DND-41 (cell line): ENCODE results near the gene HOXD8.

ENCODE experiments used
- ATAC-seq: fragments of 200-7000 bp; cut with Tn5 transposase; 3 replicates; pipeline ENCODE4 v1.9.1; 2021; ENCODE audit warnings: low read depth; ENCODE audit not compliant: insufficient read depth
- DNase-seq: peaks from one replicate; pipeline ENCODE4 v3.0.0-alpha.2; 2020
- H2AFZ ChIP-seq: 2 replicates; pipeline ENCODE4 v1.6.0; 2012; ENCODE audit warnings: low read depth, low read length
- H3K27ac ChIP-seq: 2 replicates; pipeline ENCODE4 v1.5.1; 2012; ENCODE audit warnings: low read length, inconsistent platforms
- H3K27me3 ChIP-seq: fragments of 200-600 bp; sonication (generic); 2 replicates; pipeline ENCODE4 v1.6.0; 2012; ENCODE audit warnings: low read length, mild to moderate bottlenecking, inconsistent platforms; ENCODE audit not compliant: insufficient read depth, poor library complexity
- H3K36me3 ChIP-seq: 2 replicates; pipeline ENCODE4 v1.5.1; 2012; ENCODE audit warnings: low read length, inconsistent platforms; ENCODE audit not compliant: insufficient read depth
- H3K4me1 ChIP-seq: 2 replicates; pipeline ENCODE4 v1.5.1; 2012; ENCODE audit warnings: mild to moderate bottlenecking, low read length; ENCODE audit not compliant: insufficient read depth
- H3K4me2 ChIP-seq: 2 replicates; pipeline ENCODE4 v1.6.0; 2012; ENCODE audit warnings: mild to moderate bottlenecking, moderate library complexity, low read length, inconsistent platforms; ENCODE audit not compliant: insufficient read depth
- H3K4me3 ChIP-seq, 2 experiments: fragments of 200-600 bp in 1 of 2; shearing (Covaris generic) in 1 of 2; 2 replicates each; pipeline ENCODE4 v1.5.1; 2012 to 2016; ENCODE audit warnings: inconsistent platforms in 2 of 2, low read length in 2 of 2, mild to moderate bottlenecking in 2 of 2, low read depth in 1 of 2, moderate library complexity in 1 of 2
- H3K79me2 ChIP-seq: 2 replicates; pipeline ENCODE4 v1.6.0; 2012; ENCODE audit warnings: low read length, inconsistent platforms; ENCODE audit not compliant: insufficient read depth
- H3K9ac ChIP-seq: 2 replicates; pipeline ENCODE4 v1.6.0; 2012; ENCODE audit warnings: low read depth, mild to moderate bottlenecking, inconsistent platforms, low read length, moderate library complexity
- H3K9me3 ChIP-seq: 2 replicates; pipeline ENCODE4 v1.5.1; 2012; ENCODE audit warnings: low read length, moderate library complexity, mild to moderate bottlenecking, inconsistent platforms; ENCODE audit not compliant: insufficient read depth, severe bottlenecking
- H4K20me1 ChIP-seq: 2 replicates; pipeline ENCODE4 v1.6.0; 2012; ENCODE audit warnings: low read length; ENCODE audit not compliant: insufficient read depth
- CTCF ChIP-seq: IDR thresholded peaks from 2 replicates; pipeline ENCODE4 v1.5.1; 2012; ENCODE audit warnings: borderline replicate concordance, low read length, moderate library complexity, mild to moderate bottlenecking; ENCODE audit not compliant: poor library complexity, severe bottlenecking; ENCODE audit errors: extremely low read depth
- EZH2 ChIP-seq: IDR thresholded peaks from 3 replicates; pipeline ENCODE4 v1.6.1; 2012; ENCODE audit warnings: borderline replicate concordance, low read depth, mild to moderate bottlenecking, moderate library complexity, low read length, inconsistent platforms; ENCODE audit not compliant: severe bottlenecking

The HOXD8 gene

DNA sequence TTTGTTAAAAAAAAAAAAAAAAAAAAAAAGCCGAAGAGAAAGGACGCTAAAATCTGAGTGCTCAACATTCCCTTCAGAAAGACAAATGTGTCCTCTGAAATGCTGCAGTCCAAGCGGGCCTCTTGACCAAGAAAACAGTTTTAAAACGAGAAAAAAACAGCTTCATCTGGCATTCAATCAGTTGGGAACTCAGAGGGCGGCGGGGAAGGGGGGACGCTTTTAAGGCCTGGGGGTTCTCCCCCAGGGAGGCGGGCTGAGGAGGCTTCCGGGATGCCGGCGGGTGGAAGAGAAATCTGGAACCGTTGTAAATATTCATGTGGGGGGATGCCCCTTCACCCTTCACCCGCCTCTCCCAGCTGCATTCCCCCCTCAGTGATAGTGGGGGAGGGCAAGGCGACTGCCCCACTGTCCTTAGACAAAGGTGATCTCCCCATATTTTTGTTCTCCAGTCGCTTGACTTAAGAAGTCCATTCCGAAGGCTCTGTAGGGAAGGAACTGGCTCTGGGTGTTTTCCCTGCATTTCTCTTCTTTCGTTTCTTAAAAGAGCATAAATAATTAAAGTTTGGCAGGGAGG is 25.7 kb upstream of the HOXD8 start:
- Histone ChIP-seq H2AFZ (no peak overlapping the region), H4K20me1 (no peaks in the 10 kb centered on the region), H3K4me1 (no peaks in the 10 kb centered on the region), H3K36me3 (no peaks in the 10 kb centered on the region), H3K27me3 (no peaks in the 10 kb centered on the region), H3K79me2 (no peaks in the 10 kb centered on the region), H3K27ac (no peak overlapping the region), H3K4me3 (no peak overlapping the region), H3K4me2 (no peak overlapping the region), H3K9me3 (no peaks in the 10 kb centered on the region), H3K9ac (no peak overlapping the region)
- DNase-seq (no peak), ATAC-seq (no peak)
- TF ChIP-seq CTCF (no peak), EZH2 (no peak)

DNA sequence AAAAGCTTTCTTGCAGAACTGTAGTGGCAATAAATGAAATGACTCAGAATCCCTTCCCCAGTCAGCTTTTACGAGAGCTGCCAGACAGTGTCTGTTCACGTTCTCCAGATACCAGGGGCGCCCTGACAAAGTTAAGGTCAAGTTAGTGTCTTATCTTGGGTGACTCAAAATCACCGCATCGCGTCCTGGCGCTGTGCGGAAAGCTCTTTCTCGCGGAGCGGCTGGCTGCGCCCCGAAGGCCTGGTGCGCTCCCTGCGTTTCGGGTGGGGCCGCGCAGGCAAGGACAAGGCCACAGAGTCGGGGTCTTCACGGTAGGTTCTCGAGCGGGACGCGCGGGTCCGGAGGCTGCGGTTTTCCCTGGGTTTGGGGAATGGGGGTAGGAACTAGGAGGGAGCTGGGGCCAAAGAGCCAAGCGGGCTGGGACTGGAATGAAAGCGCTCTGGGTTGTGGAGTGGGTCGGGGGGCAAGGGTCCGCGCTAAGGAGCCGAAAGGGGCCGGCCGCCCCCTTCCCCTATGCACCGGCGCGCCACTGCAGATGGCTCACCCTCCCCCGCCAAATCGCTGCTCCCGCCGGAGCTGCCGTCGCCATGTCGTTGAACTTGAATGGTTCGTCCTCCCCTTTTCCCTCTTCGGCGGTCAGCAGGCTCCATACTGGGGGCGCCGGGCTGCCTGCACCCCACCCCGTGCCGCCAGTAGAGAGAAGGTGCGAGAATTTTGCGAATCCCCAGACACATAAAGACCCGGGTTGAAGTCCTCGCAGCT is 25.0 kb upstream of the HOXD8 start:
- no peak for TF ChIP-seq CTCF
- TF ChIP-seq EZH2, result no peak
- H3K4me1 ChIP-seq, result no peaks in the 10 kb centered on the region
- H3K36me3 ChIP-seq, result no peaks in the 10 kb centered on the region
- H3K27me3 ChIP-seq, result no peaks in the 10 kb centered on the region
- H3K4me3 ChIP-seq, result no peak overlapping the region
- no peaks in the 10 kb centered on the region for H4K20me1 ChIP-seq
- H3K9me3 ChIP-seq, result no peaks in the 10 kb centered on the region
- no peak for ATAC-seq
- no peak overlapping the region for H3K27ac ChIP-seq
- H2AFZ ChIP-seq, result no peak overlapping the region
- no peak overlapping the region for H3K9ac ChIP-seq
- DNase-seq, result no peak
- H3K79me2 ChIP-seq, result no peaks in the 10 kb centered on the region
- H3K4me2 ChIP-seq, result no peak overlapping the region

- H4K20me1 ChIP-seq, result no peaks in the 10 kb centered on the region
- ATAC-seq (no peak), DNase-seq (no peak)
- H3K9ac ChIP-seq, result no peak overlapping the region
- no peak overlapping the region for H2AFZ ChIP-seq
- no peaks in the 10 kb centered on the region for H3K36me3 ChIP-seq
- H3K4me1 ChIP-seq, result no peaks in the 10 kb centered on the region
- H3K79me2 ChIP-seq, result no peaks in the 10 kb centered on the region
- no peak for TF ChIP-seq CTCF
- no peak for TF ChIP-seq EZH2
- H3K27ac ChIP-seq, result no peak overlapping the region
- H3K27me3 ChIP-seq, result no peaks in the 10 kb centered on the region
- no peak overlapping the region for H3K4me3 ChIP-seq
- no peak overlapping the region for H3K4me2 ChIP-seq
- no peaks in the 10 kb centered on the region for H3K9me3 ChIP-seq
Observed at GRCh38 chr2:176105078-176105729, 24.3 kb upstream of the HOXD8 start.
